ENCODE data around the gene PRKAG2.

DNA sequence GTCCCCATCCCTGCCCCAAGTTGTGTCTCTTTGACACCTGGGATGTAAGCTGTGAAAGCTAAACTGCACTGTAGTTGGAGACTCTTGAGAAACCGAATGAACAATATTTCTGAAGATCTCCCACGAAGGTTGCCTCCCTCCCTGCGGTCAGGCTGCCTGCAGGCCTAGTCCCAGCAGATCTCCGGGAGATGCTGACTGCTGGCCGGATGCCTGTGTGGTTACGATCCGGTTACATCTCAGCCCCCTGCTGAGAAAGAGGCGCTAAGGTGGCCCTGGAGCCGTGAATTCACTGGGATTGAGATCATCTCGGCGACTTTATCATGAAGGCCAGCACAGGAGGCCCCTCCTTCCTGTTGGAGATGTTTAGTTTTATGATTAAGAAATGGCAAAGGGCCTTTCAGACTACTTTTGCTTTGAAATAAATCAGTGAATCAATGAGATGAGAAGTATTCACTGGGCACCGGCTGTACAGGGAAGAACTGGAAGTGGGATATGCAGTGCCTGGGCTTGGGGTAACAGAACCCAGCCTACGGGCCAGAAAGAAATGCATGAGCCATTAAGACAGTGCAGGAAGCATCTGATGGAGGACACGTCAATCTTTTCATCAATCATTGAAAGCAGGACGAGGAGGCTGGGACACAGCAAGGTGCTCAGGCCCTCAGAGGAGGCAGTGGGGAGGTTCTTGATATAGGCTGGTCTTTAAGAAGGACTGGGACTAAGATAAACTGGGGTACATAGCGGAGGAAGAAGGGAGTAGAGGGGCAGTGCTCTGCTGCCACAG is 177.6 kb downstream of the PRKAG2 start:
- TF ChIP-seq POLR2A (IDR thresholded peaks at IDR 0.05; ENCODE audit: low read length) (no peak), GATA1 (IDR thresholded peaks at IDR 0.05; ENCODE audit: low read depth, low read length) (no peak)
